ENCODE data around the gene KRTAP6-2.

DNA sequence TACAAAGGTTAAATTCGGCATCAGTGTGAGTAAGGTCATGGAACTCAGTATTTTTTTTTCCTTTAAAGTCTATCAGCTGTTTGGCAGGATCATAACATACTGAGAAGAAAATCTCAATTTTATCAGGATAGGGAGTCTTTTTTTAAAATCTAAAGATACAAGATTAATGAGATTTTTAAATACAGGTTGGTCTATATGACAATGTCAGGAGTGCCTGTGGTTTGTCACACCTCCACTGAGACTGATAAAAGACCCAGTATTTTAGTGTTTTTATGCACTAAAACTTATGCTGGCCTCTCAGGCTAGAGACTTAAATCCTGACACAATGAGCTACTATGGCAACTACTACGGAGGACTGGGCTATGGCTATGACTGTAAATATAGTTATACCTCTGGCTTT is 43.9 kb upstream of the KRTAP6-2 start, which contains the start of gene KRTAP20-3:
- TF ChIP-seq EZH2 (IDR thresholded peaks at IDR 0.05; ENCODE audit: borderline replicate concordance, insufficient read depth, low read depth, low read length, poor library complexity, severe bottlenecking), result no peak
- TF ChIP-seq, protein P1, sequence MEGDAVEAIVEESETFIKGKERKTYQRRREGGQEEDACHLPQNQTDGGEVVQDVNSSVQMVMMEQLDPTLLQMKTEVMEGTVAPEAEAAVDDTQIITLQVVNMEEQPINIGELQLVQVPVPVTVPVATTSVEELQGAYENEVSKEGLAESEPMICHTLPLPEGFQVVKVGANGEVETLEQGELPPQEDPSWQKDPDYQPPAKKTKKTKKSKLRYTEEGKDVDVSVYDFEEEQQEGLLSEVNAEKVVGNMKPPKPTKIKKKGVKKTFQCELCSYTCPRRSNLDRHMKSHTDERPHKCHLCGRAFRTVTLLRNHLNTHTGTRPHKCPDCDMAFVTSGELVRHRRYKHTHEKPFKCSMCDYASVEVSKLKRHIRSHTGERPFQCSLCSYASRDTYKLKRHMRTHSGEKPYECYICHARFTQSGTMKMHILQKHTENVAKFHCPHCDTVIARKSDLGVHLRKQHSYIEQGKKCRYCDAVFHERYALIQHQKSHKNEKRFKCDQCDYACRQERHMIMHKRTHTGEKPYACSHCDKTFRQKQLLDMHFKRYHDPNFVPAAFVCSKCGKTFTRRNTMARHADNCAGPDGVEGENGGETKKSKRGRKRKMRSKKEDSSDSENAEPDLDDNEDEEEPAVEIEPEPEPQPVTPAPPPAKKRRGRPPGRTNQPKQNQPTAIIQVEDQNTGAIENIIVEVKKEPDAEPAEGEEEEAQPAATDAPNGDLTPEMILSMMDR (IDR thresholded peaks at IDR 0.05), result no peak
